ENCODE measurements around the gene MST1R. TPM values are rescaled to one million over a fixed set of nuclear protein-coding genes. Genes with fewer than 3 reads are reported as not detected.

The MST1R gene
- polyA plus RNA-seq (2013, experiment 1 of 2), result 0.36 TPM
- polyA plus RNA-seq (2013, experiment 2 of 2), result 0.12 TPM

DNA sequence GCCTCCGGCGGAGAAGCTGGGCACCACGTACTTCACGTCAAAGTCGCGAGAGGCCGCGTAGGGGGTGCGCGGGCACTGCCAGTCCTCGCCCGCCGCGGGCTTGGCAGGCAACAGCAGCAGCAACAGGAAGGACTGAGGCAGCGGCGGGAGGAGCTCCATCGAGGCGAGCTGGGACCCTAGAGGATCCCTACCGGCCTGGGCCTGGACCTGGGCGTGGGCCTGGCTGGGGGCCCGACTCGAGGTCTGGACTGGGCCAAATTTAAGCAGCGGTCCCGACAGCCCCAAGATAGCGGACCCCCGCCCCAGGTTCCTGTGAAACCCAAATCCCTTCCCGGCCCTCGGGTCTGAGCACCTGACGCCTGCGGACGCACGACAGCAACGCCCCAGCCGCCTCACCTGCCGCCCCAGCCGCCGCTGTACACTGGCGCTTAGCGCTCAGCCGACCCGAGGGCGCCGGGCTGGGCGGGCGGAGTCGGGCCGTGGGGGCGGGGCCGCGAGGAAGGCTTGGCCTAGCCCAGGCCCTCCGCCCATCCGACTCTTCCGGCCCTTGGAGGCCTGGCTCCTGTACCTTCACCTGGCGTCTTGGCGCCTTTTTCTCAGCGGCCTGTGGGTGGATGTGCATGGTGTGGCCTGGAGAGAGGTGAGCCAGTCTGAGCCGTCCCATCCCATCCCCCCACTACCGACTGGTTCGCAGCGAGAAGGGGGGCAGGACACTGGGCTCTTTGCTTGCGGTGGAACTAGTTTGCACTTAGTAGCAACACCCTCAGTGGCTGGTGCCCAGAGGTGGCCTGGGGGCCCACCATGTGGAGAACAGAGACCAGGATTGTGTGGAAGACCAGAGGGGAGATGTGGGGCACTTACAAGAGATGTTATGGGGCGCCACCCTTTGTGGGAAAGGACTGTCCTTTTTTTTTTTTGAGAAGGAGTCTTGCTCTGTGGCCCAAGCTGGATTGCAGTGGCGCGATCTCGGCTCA, at the start of gene MST1R:
Gene MST1R, minus strand, starts transcription at position 423 of the 974 bp plus-strand sequence. Its CDS starts 264 bp downstream, at position 159.
- WGBS, result 43% methylated on average over 55 of the region's 65 CpGs
- H3K36me3 ChIP-seq (ENCODE audit: control insufficient read depth in 1 of 2, insufficient read depth in 2 of 2, low read depth in 1 of 2, low read length in 2 of 2), result peaks cover 0 to 3% of the 10 kb centered on the region in 2 experiments
- peak; percentile 27 for DNase-seq
- H2AK5ac ChIP-seq (ENCODE audit: low read length, severe bottlenecking), result no peak within 1 kb of the TSS
- H4K91ac ChIP-seq (ENCODE audit: low read length), result no peak within 1 kb of the TSS
- H3K9ac ChIP-seq (ENCODE audit: low read length), result peak within 1 kb of the TSS; percentile 64
- peak within 1 kb of the TSS; percentile 54 for H2AFZ ChIP-seq (ENCODE audit: low read depth, low read length)
- H3K23ac ChIP-seq (ENCODE audit: low read length in 2 of 2), result no peak within 1 kb of the TSS
- no peak within 1 kb of the TSS for H2BK12ac ChIP-seq (ENCODE audit: low read length in 2 of 2)
- H3K27me3 ChIP-seq (ENCODE audit: control insufficient read depth in 1 of 2, insufficient read depth in 1 of 2, low read length in 2 of 2), result no peaks in the 10 kb centered on the region
- H3K79me1 ChIP-seq (replicated peaks; ENCODE audit: low read length, poor library complexity, severe bottlenecking), result no peaks in the 10 kb centered on the region
- peak within 1 kb of the TSS in 1 of 2 experiments; percentile 67 for H3K18ac ChIP-seq (ENCODE audit: low read depth in 1 of 2, low read length in 2 of 2)
- H3K14ac ChIP-seq (ENCODE audit: low read length in 2 of 2), result no peak within 1 kb of the TSS
- H2BK5ac ChIP-seq (ENCODE audit: low read depth, low read length, poor library complexity, severe bottlenecking), result no peak within 1 kb of the TSS
- no peak within 1 kb of the TSS for H3K4ac ChIP-seq (ENCODE audit: low read depth in 1 of 2, low read length in 2 of 2)
- H3K9me3 ChIP-seq (ENCODE audit: control insufficient read depth, low read length), result no peaks in the 10 kb centered on the region
- peaks cover 19% of the 10 kb centered on the region for H3K4me1 ChIP-seq (ENCODE audit: control insufficient read depth, insufficient read depth, low read depth, low read length)
- no peak within 1 kb of the TSS for H3K27ac ChIP-seq (ENCODE audit: low read length, poor library complexity, severe bottlenecking)
- H2BK15ac ChIP-seq (ENCODE audit: low read depth, poor library complexity, severe bottlenecking), result no peak within 1 kb of the TSS
- peak within 1 kb of the TSS; percentile 25 for H3K4me2 ChIP-seq (ENCODE audit: low read length, poor library complexity, severe bottlenecking)
- H4K8ac ChIP-seq (ENCODE audit: low read length), result peak within 1 kb of the TSS; percentile 70
- peak within 1 kb of the TSS; percentile 0 for H2BK120ac ChIP-seq (ENCODE audit: low read depth, low read length)
- peak within 1 kb of the TSS in 1 of 2 experiments; percentile 67 for H3K4me3 ChIP-seq (ENCODE audit: insufficient read depth in 1 of 2, low read depth in 1 of 2, low read length in 2 of 2)

GRCh38 chr3:49952924-49953323, 49.3 kb upstream of the MST1R start:
- Histone ChIP-seq H2BK15ac (ENCODE audit: low read depth, poor library complexity, severe bottlenecking) (no peak overlapping the region), H3K4me3 (ENCODE audit: insufficient read depth in 1 of 2, low read depth in 1 of 2, low read length in 2 of 2) (no peak overlapping the region), H3K27me3 (ENCODE audit: control insufficient read depth in 1 of 2, insufficient read depth in 1 of 2, low read length in 2 of 2) (no peaks in the 10 kb centered on the region), H2AK5ac (ENCODE audit: low read length, severe bottlenecking) (no peak overlapping the region), H2BK120ac (ENCODE audit: low read depth, low read length) (no peak overlapping the region), H4K91ac (ENCODE audit: low read length) (no peak overlapping the region), H3K4me2 (ENCODE audit: low read length, poor library complexity, severe bottlenecking) (no peak overlapping the region), H3K9me3 (ENCODE audit: control insufficient read depth, low read length) (no peaks in the 10 kb centered on the region), H3K4me1 (ENCODE audit: control insufficient read depth, insufficient read depth, low read depth, low read length) (peaks cover 5% of the 10 kb centered on the region), H3K36me3 (ENCODE audit: control insufficient read depth in 1 of 2, insufficient read depth in 2 of 2, low read depth in 1 of 2, low read length in 2 of 2) (no peaks in the 10 kb centered on the region), H3K18ac (ENCODE audit: low read depth in 1 of 2, low read length in 2 of 2) (no peak overlapping the region), H4K8ac (ENCODE audit: low read length) (no peak overlapping the region), H3K79me1 (replicated peaks; ENCODE audit: low read length, poor library complexity, severe bottlenecking) (no peaks in the 10 kb centered on the region), H3K9ac (ENCODE audit: low read length) (no peak overlapping the region), H2AFZ (ENCODE audit: low read depth, low read length) (no peak overlapping the region), H3K14ac (ENCODE audit: low read length in 2 of 2) (no peak overlapping the region), H3K23ac (ENCODE audit: low read length in 2 of 2) (no peak overlapping the region), H2BK12ac (ENCODE audit: low read length in 2 of 2) (no peak overlapping the region), H3K27ac (ENCODE audit: low read length, poor library complexity, severe bottlenecking) (no peak overlapping the region), H3K4ac (ENCODE audit: low read depth in 1 of 2, low read length in 2 of 2) (no peak overlapping the region), H2BK5ac (ENCODE audit: low read depth, low read length, poor library complexity, severe bottlenecking) (no peak overlapping the region)
- 100% methylated on average over 6 of the region's 6 CpGs for WGBS
- DNase-seq, result no peak

DNA sequence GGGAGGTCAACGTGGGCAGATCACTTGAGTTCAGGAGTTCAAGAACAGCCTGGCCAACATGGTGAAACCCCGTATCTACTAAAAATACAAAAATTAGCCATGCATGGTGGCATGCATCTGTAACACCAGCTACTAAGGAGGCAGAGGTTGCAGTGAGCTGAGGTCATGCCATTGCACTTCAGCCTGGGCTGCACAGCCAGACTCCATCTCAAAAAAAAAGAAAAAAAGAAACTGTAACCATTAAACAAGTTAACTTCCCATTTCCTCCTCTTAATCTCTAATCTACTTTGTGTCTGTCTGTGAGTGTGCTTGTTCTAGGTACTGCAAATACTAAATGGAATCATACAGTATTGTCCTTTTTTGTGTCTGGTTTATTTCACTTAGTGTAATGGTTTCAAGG, 39.0 kb upstream of the MST1R start:
- H2BK120ac ChIP-seq (ENCODE audit: low read depth, low read length), result no peak overlapping the region
- peaks cover 5% of the 10 kb centered on the region for H3K4me1 ChIP-seq (ENCODE audit: control insufficient read depth, insufficient read depth, low read depth, low read length)
- no peak overlapping the region for H3K4ac ChIP-seq (ENCODE audit: low read depth in 1 of 2, low read length in 2 of 2)
- H2AFZ ChIP-seq (ENCODE audit: low read depth, low read length), result no peak overlapping the region
- no peak overlapping the region for H4K8ac ChIP-seq (ENCODE audit: low read length)
- WGBS, result 94% methylated on average over 2 of the region's 2 CpGs
- H2BK15ac ChIP-seq (ENCODE audit: low read depth, poor library complexity, severe bottlenecking), result no peak overlapping the region
- no peak overlapping the region for H2BK12ac ChIP-seq (ENCODE audit: low read length in 2 of 2)
- H3K14ac ChIP-seq (ENCODE audit: low read length in 2 of 2), result no peak overlapping the region
- H3K23ac ChIP-seq (ENCODE audit: low read length in 2 of 2), result no peak overlapping the region
- H3K4me3 ChIP-seq (ENCODE audit: insufficient read depth in 1 of 2, low read depth in 1 of 2, low read length in 2 of 2), result no peak overlapping the region
- peaks cover 0 to 3% of the 10 kb centered on the region in 2 experiments for H3K36me3 ChIP-seq (ENCODE audit: control insufficient read depth in 1 of 2, insufficient read depth in 2 of 2, low read depth in 1 of 2, low read length in 2 of 2)
- no peak overlapping the region for H3K27ac ChIP-seq (ENCODE audit: low read length, poor library complexity, severe bottlenecking)
- H2BK5ac ChIP-seq (ENCODE audit: low read depth, low read length, poor library complexity, severe bottlenecking), result no peak overlapping the region
- no peak overlapping the region for H4K91ac ChIP-seq (ENCODE audit: low read length)
- no peaks in the 10 kb centered on the region for H3K79me1 ChIP-seq (replicated peaks; ENCODE audit: low read length, poor library complexity, severe bottlenecking)
- no peaks in the 10 kb centered on the region for H3K9me3 ChIP-seq (ENCODE audit: control insufficient read depth, low read length)
- no peak overlapping the region for H2AK5ac ChIP-seq (ENCODE audit: low read length, severe bottlenecking)
- DNase-seq, result no peak
- H3K27me3 ChIP-seq (ENCODE audit: control insufficient read depth in 1 of 2, insufficient read depth in 1 of 2, low read length in 2 of 2), result no peaks in the 10 kb centered on the region
- H3K9ac ChIP-seq (ENCODE audit: low read length), result no peak overlapping the region
- no peak overlapping the region for H3K18ac ChIP-seq (ENCODE audit: low read depth in 1 of 2, low read length in 2 of 2)
- no peak overlapping the region for H3K4me2 ChIP-seq (ENCODE audit: low read length, poor library complexity, severe bottlenecking)

GRCh38 chr3:49940667-49941249, 37.1 kb upstream of the MST1R start:
- no peak overlapping the region for H2BK15ac ChIP-seq (ENCODE audit: low read depth, poor library complexity, severe bottlenecking)
- H2BK120ac ChIP-seq (ENCODE audit: low read depth, low read length), result no peak overlapping the region
- H3K9ac ChIP-seq (ENCODE audit: low read length), result peak overlapping the region; percentile 99
- no peak overlapping the region for H4K91ac ChIP-seq (ENCODE audit: low read length)
- H3K27ac ChIP-seq (ENCODE audit: low read length, poor library complexity, severe bottlenecking), result peak overlapping the region; percentile 77
- no peak overlapping the region for H2BK12ac ChIP-seq (ENCODE audit: low read length in 2 of 2)
- no peaks in the 10 kb centered on the region for H3K9me3 ChIP-seq (ENCODE audit: control insufficient read depth, low read length)
- DNase-seq, result no peak
- no peaks in the 10 kb centered on the region for H3K27me3 ChIP-seq (ENCODE audit: control insufficient read depth in 1 of 2, insufficient read depth in 1 of 2, low read length in 2 of 2)
- H3K23ac ChIP-seq (ENCODE audit: low read length in 2 of 2), result no peak overlapping the region
- peak overlapping the region in 1 of 2 experiments; percentile 19 for H3K14ac ChIP-seq (ENCODE audit: low read length in 2 of 2)
- WGBS, result 15% methylated on average over 23 of the region's 23 CpGs
- H3K4me1 ChIP-seq (ENCODE audit: control insufficient read depth, insufficient read depth, low read depth, low read length), result peaks cover 5% of the 10 kb centered on the region
- H2BK5ac ChIP-seq (ENCODE audit: low read depth, low read length, poor library complexity, severe bottlenecking), result no peak overlapping the region
- H3K4ac ChIP-seq (ENCODE audit: low read depth in 1 of 2, low read length in 2 of 2), result no peak overlapping the region
- no peak overlapping the region for H2AK5ac ChIP-seq (ENCODE audit: low read length, severe bottlenecking)
- H3K36me3 ChIP-seq (ENCODE audit: control insufficient read depth in 1 of 2, insufficient read depth in 2 of 2, low read depth in 1 of 2, low read length in 2 of 2), result peaks cover 0 to under 1% of the 10 kb centered on the region in 2 experiments
- no peak overlapping the region for H4K8ac ChIP-seq (ENCODE audit: low read length)
- peak overlapping the region; percentile 77 to 99 for H3K4me3 ChIP-seq (ENCODE audit: insufficient read depth in 1 of 2, low read depth in 1 of 2, low read length in 2 of 2)
- H3K4me2 ChIP-seq (ENCODE audit: low read length, poor library complexity, severe bottlenecking), result peak overlapping the region; percentile 70
- no peak overlapping the region for H2AFZ ChIP-seq (ENCODE audit: low read depth, low read length)
- no peaks in the 10 kb centered on the region for H3K79me1 ChIP-seq (replicated peaks; ENCODE audit: low read length, poor library complexity, severe bottlenecking)
- peak overlapping the region; percentile 25 to 78 for H3K18ac ChIP-seq (ENCODE audit: low read depth in 1 of 2, low read length in 2 of 2)

Data from mesenchymal stem cell (in vitro differentiated cells and primary cell).